ENCODE measurements around the gene MYLK.

DNA sequence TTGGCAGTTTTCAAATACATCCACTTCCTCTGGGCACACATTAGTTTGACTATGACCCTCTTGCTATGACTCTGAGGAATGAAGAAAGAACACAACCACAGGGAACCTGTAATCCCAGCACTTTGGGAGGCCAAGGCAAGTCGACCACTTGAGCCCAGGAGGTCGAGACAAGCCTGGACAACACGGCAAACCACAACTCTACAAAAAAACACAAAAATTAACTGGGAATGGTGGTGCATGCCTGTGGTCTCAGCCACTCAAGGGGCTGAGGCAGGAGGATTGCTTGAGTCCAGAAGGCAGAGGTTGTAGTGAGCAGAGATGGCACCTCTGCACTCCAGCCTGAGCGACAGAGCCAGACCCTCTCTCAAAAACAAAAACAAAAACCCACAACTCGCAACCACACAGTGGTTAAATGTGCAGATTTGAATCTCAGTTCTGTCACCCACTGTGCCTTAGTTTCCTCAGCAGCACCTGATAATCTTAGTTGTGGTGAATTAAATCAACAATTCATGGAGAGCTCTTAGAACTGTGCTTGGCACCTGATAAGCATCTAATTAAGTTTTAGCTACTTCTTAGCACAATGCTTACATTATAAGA is 65.7 kb downstream of the MYLK start:
- TF ChIP-seq, protein P1, sequence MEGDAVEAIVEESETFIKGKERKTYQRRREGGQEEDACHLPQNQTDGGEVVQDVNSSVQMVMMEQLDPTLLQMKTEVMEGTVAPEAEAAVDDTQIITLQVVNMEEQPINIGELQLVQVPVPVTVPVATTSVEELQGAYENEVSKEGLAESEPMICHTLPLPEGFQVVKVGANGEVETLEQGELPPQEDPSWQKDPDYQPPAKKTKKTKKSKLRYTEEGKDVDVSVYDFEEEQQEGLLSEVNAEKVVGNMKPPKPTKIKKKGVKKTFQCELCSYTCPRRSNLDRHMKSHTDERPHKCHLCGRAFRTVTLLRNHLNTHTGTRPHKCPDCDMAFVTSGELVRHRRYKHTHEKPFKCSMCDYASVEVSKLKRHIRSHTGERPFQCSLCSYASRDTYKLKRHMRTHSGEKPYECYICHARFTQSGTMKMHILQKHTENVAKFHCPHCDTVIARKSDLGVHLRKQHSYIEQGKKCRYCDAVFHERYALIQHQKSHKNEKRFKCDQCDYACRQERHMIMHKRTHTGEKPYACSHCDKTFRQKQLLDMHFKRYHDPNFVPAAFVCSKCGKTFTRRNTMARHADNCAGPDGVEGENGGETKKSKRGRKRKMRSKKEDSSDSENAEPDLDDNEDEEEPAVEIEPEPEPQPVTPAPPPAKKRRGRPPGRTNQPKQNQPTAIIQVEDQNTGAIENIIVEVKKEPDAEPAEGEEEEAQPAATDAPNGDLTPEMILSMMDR (IDR thresholded peaks at IDR 0.05), result no peak
- no peak for TF ChIP-seq POLR2A (IDR thresholded peaks at IDR 0.05)
